Progenitor cell of endocrine pancreas (in vitro differentiated cells): ENCODE results near the gene C1QB. TPM values are rescaled to one million over a fixed set of nuclear protein-coding genes. Genes with fewer than 3 reads are reported as not detected.

Experiments
- DNase-seq: peaks from one replicate; pipeline ENCODE4 v3.0.0; 2021; ENCODE audit warnings: low spot score; ENCODE audit not compliant: unreplicated experiment
- H3K27ac Mint-ChIP-seq: 2 replicates; pipeline ENCODE4 v1.8.0; 2021; ENCODE audit warnings: mild to moderate bottlenecking, moderate library complexity, mixed read lengths
- H3K27me3 Mint-ChIP-seq: 2 replicates; pipeline ENCODE4 v1.8.0; 2021; ENCODE audit warnings: mixed read lengths
- H3K36me3 Mint-ChIP-seq: 2 replicates; pipeline ENCODE4 v1.8.0; 2022; ENCODE audit warnings: mixed read lengths; ENCODE audit not compliant: insufficient read depth
- H3K4me1 Mint-ChIP-seq: 2 replicates; pipeline ENCODE4 v1.8.0; 2021; ENCODE audit warnings: low read depth, mixed read lengths
- H3K4me3 Mint-ChIP-seq: 2 replicates; pipeline ENCODE4 v1.8.0; 2021; ENCODE audit warnings: low read depth, mild to moderate bottlenecking, moderate library complexity, mixed read lengths
- H3K9me3 Mint-ChIP-seq: 2 replicates; pipeline ENCODE4 v1.8.0; 2021; ENCODE audit warnings: low read depth, mixed read lengths
- CTCF ChIP-seq: fragments of 200-600 bp; sonication (generic); IDR thresholded peaks from one replicate; pipeline ENCODE4 v1.5.0; 2021; ENCODE audit warnings: antibody characterized with exemption, mild to moderate bottlenecking; ENCODE audit not compliant: unreplicated experiment
- total RNA-seq: library from RNA; stranded (reverse); gene quantifications from 2 replicates; pipeline ENCODE4 v1.2.1, GENCODE V29; 2021

C1QB gene
- total RNA-seq, 1 donor from 2014 or later: not detected

- TF ChIP-seq CTCF: no peak
- Mint-ChIP-seq H3K9me3 (no peaks in the 10 kb centered on the region), H3K27me3 (peaks cover 27% of the 10 kb centered on the region), H3K4me1 (peaks cover 10% of the 10 kb centered on the region), H3K4me3 (no peak overlapping the region), H3K36me3 (no peaks in the 10 kb centered on the region), H3K27ac (no peak overlapping the region)
- no peak for DNase-seq
Measured at GRCh38 chr1:22688466-22688865, 35.4 kb downstream of the C1QB start.

- Mint-ChIP-seq H3K9me3 (no peaks in the 10 kb centered on the region), H3K4me3 (no peak overlapping the region), H3K27me3 (peaks cover 18% of the 10 kb centered on the region), H3K36me3 (no peaks in the 10 kb centered on the region), H3K27ac (no peak overlapping the region), H3K4me1 (peaks cover 9% of the 10 kb centered on the region)
- no peak for DNase-seq
- no peak for TF ChIP-seq CTCF
Measured at GRCh38 chr1:22689505-22689904, 36.5 kb downstream of the C1QB start.

GRCh38 chr1:22691031-22691753 is 38.2 kb downstream of the C1QB start:
- no peaks in the 10 kb centered on the region for H3K36me3 Mint-ChIP-seq
- no peak overlapping the region for H3K27ac Mint-ChIP-seq
- no peaks in the 10 kb centered on the region for H3K9me3 Mint-ChIP-seq
- peaks cover 9% of the 10 kb centered on the region for H3K27me3 Mint-ChIP-seq
- TF ChIP-seq CTCF: no peak
- H3K4me3 Mint-ChIP-seq: no peak overlapping the region
- H3K4me1 Mint-ChIP-seq: no peaks in the 10 kb centered on the region
- no peak for DNase-seq

GRCh38 chr1:22694172-22694571 is 41.1 kb downstream of the C1QB start:
- Mint-ChIP-seq H3K9me3 (no peaks in the 10 kb centered on the region), H3K36me3 (no peaks in the 10 kb centered on the region), H3K4me3 (no peak overlapping the region), H3K27me3 (peaks cover 3% of the 10 kb centered on the region), H3K27ac (no peak overlapping the region), H3K4me1 (peaks cover 4% of the 10 kb centered on the region)
- no peak for DNase-seq
- TF ChIP-seq CTCF: no peak

- H3K27me3 Mint-ChIP-seq: no peaks in the 10 kb centered on the region
- H3K9me3 Mint-ChIP-seq: no peaks in the 10 kb centered on the region
- H3K36me3 Mint-ChIP-seq: no peaks in the 10 kb centered on the region
- no peak for DNase-seq
- no peak overlapping the region for H3K27ac Mint-ChIP-seq
- H3K4me1 Mint-ChIP-seq: peaks cover 4% of the 10 kb centered on the region
- no peak overlapping the region for H3K4me3 Mint-ChIP-seq
- TF ChIP-seq CTCF: no peak
Measured at GRCh38 chr1:22696610-22697009, 43.6 kb downstream of the C1QB start.
